ENCODE results near the gene NDUFAF3.
A peak's percentile ranks its signal among the peaks of the same experiment; 100 is the strongest.

Gene NDUFAF3

GRCh38 chr3:48991851-48992545 is 29.9 kb upstream of the NDUFAF3 start:
- no peak for TF ChIP-seq CTCF (IDR thresholded peaks at IDR 0.05; ENCODE audit: insufficient read depth, missing control alignments)
- no peak for FAIRE-seq
- DNase-seq (ENCODE audit: insufficient read length, low spot score), result no peak

- FAIRE-seq (no peak), DNase-seq (ENCODE audit: insufficient read length, low spot score) (no peak)
- no peak for TF ChIP-seq CTCF (IDR thresholded peaks at IDR 0.05; ENCODE audit: insufficient read depth, missing control alignments)
Observed at GRCh38 chr3:48993834-48994233, 28.1 kb upstream of the NDUFAF3 start.

- no peak for DNase-seq (ENCODE audit: insufficient read length, low spot score)
- TF ChIP-seq CTCF (IDR thresholded peaks at IDR 0.05; ENCODE audit: insufficient read depth, missing control alignments), result no peak
- no peak for FAIRE-seq
Observed at GRCh38 chr3:48996640-48997039, 25.3 kb upstream of the NDUFAF3 start.

- DNase-seq (ENCODE audit: insufficient read length, low spot score), result no peak
- no peak for FAIRE-seq
- TF ChIP-seq CTCF (IDR thresholded peaks at IDR 0.05; ENCODE audit: insufficient read depth, missing control alignments), result no peak
Observed at GRCh38 chr3:48997102-48997635, 24.8 kb upstream of the NDUFAF3 start.

GRCh38 chr3:48997714-48998637 is 23.9 kb upstream of the NDUFAF3 start:
- TF ChIP-seq CTCF (IDR thresholded peaks at IDR 0.05; ENCODE audit: insufficient read depth, missing control alignments), result no peak
- DNase-seq (ENCODE audit: insufficient read length, low spot score), result peak; percentile 27
- FAIRE-seq, result no peak

GRCh38 chr3:48999085-48999858 is 22.6 kb upstream of the NDUFAF3 start:
- no peak for TF ChIP-seq CTCF (IDR thresholded peaks at IDR 0.05; ENCODE audit: insufficient read depth, missing control alignments)
- FAIRE-seq (no peak), DNase-seq (ENCODE audit: insufficient read length, low spot score) (no peak)

Measured in D721Med (cell line).